ENCODE results near the gene GORASP1.

Gene GORASP1

GRCh38 chr3:39051649-39052561 is 55.5 kb downstream of the GORASP1 start, which contains the start of the genes SCN11A and WDR48 (continued):
- TF ChIP-seq ZBTB10 (tag by site-specific recombination; IDR thresholded peaks at IDR 0.05) (no peak), ZNF561 (tag by site-specific recombination; IDR thresholded peaks at IDR 0.05; ENCODE audit: borderline replicate concordance) (no peak), ZNF555 (tag by site-specific recombination; conservative IDR thresholded peaks at IDR 0.05) (no peak), ZNF645 (tag by site-specific recombination; IDR thresholded peaks at IDR 0.05) (no peak), KLF9 (tag by site-specific recombination; IDR thresholded peaks at IDR 0.05; ENCODE audit: low read depth) (peak; percentile 91), PRDM10 (tag by site-specific recombination; IDR thresholded peaks at IDR 0.05) (no peak), ZBTB11 (tag by site-specific recombination; conservative IDR thresholded peaks at IDR 0.05; ENCODE audit: low read depth) (peak; percentile 72), ZNF138 (tag by site-specific recombination; IDR thresholded peaks at IDR 0.05; ENCODE audit: borderline replicate concordance) (no peak), OSR2 (tag by site-specific recombination; IDR thresholded peaks at IDR 0.05) (no peak), REST (tag by site-specific recombination; IDR thresholded peaks at IDR 0.05) (no peak), ZNF23 (tag by site-specific recombination; IDR thresholded peaks at IDR 0.05; ENCODE audit: borderline replicate concordance) (no peak), KLF1 (tag by site-specific recombination; IDR thresholded peaks at IDR 0.05) (peak; percentile 52), ZNF362 (tag by site-specific recombination; IDR thresholded peaks at IDR 0.05) (no peak), ZNF391 (tag by site-specific recombination; IDR thresholded peaks at IDR 0.05; ENCODE audit: borderline replicate concordance, low read depth) (no peak), YY1 (tag by site-specific recombination; IDR thresholded peaks at IDR 0.05) (peak; percentile 82), ZBTB6 (tag by site-specific recombination; IDR thresholded peaks at IDR 0.05) (no peak), ZNF571 (tag by site-specific recombination; IDR thresholded peaks at IDR 0.05) (no peak)
- TF ChIP-seq, protein P1, sequence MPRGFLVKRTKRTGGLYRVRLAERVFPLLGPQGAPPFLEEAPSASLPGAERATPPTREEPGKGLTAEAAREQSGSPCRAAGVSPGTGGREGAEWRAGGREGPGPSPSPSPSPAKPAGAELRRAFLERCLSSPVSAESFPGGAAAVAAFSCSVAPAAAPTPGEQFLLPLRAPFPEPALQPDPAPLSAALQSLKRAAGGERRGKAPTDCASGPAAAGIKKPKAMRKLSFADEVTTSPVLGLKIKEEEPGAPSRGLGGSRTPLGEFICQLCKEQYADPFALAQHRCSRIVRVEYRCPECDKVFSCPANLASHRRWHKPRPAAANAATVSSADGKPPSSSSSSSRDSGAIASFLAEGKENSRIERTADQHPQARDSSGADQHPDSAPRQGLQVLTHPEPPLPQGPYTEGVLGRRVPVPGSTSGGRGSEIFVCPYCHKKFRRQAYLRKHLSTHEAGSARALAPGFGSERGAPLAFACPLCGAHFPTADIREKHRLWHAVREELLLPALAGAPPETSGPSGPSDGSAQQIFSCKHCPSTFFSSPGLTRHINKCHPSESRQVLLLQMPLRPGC (tag by site-specific recombination; IDR thresholded peaks at IDR 0.05): no peak
